Prostate gland (tissue), 2 donors: ENCODE results near the gene PAPPA2. TPM values are rescaled to one million over a fixed set of nuclear protein-coding genes. Genes with fewer than 3 reads are reported as not detected.

Experiments used
- DNase-seq: peaks from one replicate; pipeline ENCODE4 v3.0.0-alpha.2; 2019; ENCODE audit warnings: low spot score
- H3K27ac ChIP-seq, 2 donors: fragments of 200-600 bp; sonication (generic); 2 replicates each; pipeline ENCODE4 v1.5.1; 2017 to 2019
- H3K27me3 ChIP-seq: fragments of 200-600 bp; sonication (generic); replicated peaks from 2 replicates; pipeline ENCODE4 v1.5.1; 2019; ENCODE audit not compliant: insufficient read depth
- H3K36me3 ChIP-seq, 2 donors: fragments of 200-600 bp; sonication (generic); 1 replicate in 1 of 2; 2 replicates in 1 of 2; pipeline versions ENCODE4 v1.5.1 to v1.8.1; 2017 to 2019
- H3K4me1 ChIP-seq: fragments of 200-600 bp; sonication (generic); replicated peaks from 2 replicates; pipeline ENCODE4 v1.5.1; 2019
- H3K4me3 ChIP-seq, 2 donors: fragments of 200-600 bp; sonication (generic); 2 replicates each; pipeline ENCODE4 v1.5.1; 2017 to 2019
- H3K9me3 ChIP-seq: fragments of 200-600 bp; sonication (generic); 2 replicates; pipeline ENCODE4 v1.5.1; 2017
- POLR2A ChIP-seq: fragments of 450-650 bp; IDR thresholded peaks from one replicate; pipeline ENCODE4 v1.6.1; 2016; ENCODE audit warnings: antibody characterized with exemption, mild to moderate bottlenecking
- POLR2AphosphoS5 ChIP-seq: sonication (generic); formaldehyde crosslinking; IDR thresholded peaks from one replicate; pipeline ENCODE4 v1.6.1; 2017; ENCODE audit warnings: antibody characterized with exemption
- WGBS: methylation state at CpG from one replicate; pipeline ENCODE4 v1.1.5; 2018; 5-methylcytosine and 5-hydroxymethylcytosine counted together
- intact Hi-C: fragments of 100-400 bp; cut with DNase I; formaldehyde crosslinking; loops from one replicate; pipeline ENCODE4 v1.14.2; 2022
- total RNA-seq, 2 donors: library from RNA; depleted of rRNA; stranded (reverse); fragments of >200 nt; gene quantifications; one replicate each; pipeline ENCODE4 v1.1.0, GENCODE V29; 2016
- TF ChIP-seq, protein P1 (sequence below), 4 experiments: fragments of 200-600 bp in 2 of 4; fragments of 450-650 bp in 2 of 4; sonication (generic) in 2 of 4; IDR thresholded peaks; 1 replicate in 3 of 4; 2 replicates in 1 of 4; pipeline ENCODE4 v1.5.1; 2016 to 2019; ENCODE audit warnings: antibody characterized with exemption in 4 of 4, mild to moderate bottlenecking in 2 of 4, moderate library complexity in 2 of 4

Gene PAPPA2
- total RNA-seq, 2 donors from 2014 or later: 0.36 to 1.9 TPM

DNA sequence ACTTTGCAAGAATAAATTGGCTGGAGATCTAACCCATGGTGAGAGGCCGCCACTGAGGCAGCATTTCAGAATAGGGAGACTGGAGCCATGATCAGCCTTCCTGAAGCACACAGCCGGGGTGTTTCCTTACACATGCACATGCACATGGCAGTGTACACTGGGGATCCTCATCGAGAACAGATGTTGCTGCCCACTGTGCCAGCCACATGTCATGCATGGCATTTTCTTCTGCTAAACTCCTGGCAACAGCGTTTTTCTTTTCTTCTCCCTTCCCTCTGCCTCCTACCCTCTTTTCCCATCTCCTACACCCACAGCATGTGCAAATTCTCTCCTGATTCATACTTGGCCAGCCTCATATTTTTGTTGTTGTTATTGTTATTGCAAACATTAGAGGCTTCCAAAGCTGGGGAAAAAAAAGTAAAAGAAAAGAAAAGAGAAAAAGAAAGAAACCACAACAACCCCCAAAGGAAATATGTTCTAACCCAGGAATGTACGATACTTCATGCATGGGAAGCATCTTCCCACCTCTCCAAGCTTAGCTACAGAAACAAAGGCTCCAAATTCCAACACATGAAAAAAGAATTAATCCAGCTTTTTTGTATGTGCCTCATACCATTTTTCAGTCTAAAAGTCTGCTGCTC is 357.5 kb downstream of the PAPPA2 start:
- H3K27me3 ChIP-seq: no peaks in the 10 kb centered on the region
- intact Hi-C loops: no loop called here
- TF ChIP-seq, protein P1, sequence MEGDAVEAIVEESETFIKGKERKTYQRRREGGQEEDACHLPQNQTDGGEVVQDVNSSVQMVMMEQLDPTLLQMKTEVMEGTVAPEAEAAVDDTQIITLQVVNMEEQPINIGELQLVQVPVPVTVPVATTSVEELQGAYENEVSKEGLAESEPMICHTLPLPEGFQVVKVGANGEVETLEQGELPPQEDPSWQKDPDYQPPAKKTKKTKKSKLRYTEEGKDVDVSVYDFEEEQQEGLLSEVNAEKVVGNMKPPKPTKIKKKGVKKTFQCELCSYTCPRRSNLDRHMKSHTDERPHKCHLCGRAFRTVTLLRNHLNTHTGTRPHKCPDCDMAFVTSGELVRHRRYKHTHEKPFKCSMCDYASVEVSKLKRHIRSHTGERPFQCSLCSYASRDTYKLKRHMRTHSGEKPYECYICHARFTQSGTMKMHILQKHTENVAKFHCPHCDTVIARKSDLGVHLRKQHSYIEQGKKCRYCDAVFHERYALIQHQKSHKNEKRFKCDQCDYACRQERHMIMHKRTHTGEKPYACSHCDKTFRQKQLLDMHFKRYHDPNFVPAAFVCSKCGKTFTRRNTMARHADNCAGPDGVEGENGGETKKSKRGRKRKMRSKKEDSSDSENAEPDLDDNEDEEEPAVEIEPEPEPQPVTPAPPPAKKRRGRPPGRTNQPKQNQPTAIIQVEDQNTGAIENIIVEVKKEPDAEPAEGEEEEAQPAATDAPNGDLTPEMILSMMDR (IDR thresholded peaks at IDR 0.05): no peak
- no peaks in the 10 kb centered on the region for H3K9me3 ChIP-seq
- WGBS: 77% methylated on average over 5 of the region's 5 CpGs
- DNase-seq: no peak
- H3K4me1 ChIP-seq: no peaks in the 10 kb centered on the region
- no peaks in the 10 kb centered on the region for H3K36me3 ChIP-seq
- H3K4me3 ChIP-seq: no peak overlapping the region
- H3K27ac ChIP-seq: no peak overlapping the region

DNA sequence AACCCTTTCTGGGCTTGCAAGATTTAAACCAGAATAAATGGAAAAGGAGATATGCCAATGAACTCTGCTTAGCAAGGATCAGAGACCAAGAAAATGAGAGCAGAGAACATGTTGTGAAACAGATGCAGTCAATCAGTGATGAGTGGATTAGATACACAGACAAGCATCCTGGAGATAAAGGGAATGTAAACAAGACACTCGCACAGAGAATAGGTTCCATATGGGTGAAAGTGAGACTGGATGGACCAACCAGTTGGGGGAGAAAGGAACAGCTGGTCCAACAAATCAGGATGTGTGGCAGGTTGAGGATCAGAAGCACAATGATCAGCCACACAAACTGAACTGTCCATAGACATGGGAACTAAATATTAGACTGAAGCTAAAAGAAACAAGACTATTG is 363.3 kb downstream of the PAPPA2 start:
- no peak overlapping the region for H3K27ac ChIP-seq
- H3K27me3 ChIP-seq: no peaks in the 10 kb centered on the region
- H3K4me1 ChIP-seq: no peaks in the 10 kb centered on the region
- TF ChIP-seq POLR2A (no peak), POLR2AphosphoS5 (no peak)
- TF ChIP-seq, protein P1 (IDR thresholded peaks at IDR 0.05): no peak
- H3K36me3 ChIP-seq: no peaks in the 10 kb centered on the region
- DNase-seq: no peak
- H3K9me3 ChIP-seq: no peaks in the 10 kb centered on the region
- 9% methylated on average over 1 of the region's 1 CpG for WGBS
- intact Hi-C loops: no loop called here
- no peak overlapping the region for H3K4me3 ChIP-seq

DNA sequence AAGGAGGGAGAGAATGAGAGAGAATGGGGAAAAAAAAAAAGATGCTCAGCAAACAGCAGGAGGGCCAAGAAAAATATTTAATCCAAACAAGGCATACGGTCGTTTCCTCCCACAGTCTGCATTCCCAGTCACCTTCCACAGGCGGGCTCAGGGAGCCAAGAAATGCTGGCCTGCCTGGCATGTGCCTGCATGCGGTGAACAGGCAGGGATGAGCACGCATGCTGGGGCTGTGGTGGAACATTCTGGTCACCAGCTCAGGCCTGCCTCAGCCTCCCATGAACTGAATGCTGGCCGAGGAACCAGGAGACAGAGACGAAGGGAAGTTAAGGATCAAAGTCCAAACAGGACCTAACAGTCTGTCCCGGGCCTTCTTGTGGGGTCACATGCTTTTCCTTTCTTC is 366.3 kb downstream of the PAPPA2 start:
- WGBS: 27% methylated on average over 8 of the region's 8 CpGs
- no peak overlapping the region for H3K27ac ChIP-seq
- intact Hi-C loops: no loop called here
- no peak overlapping the region for H3K4me3 ChIP-seq
- H3K9me3 ChIP-seq: no peaks in the 10 kb centered on the region
- H3K4me1 ChIP-seq: no peaks in the 10 kb centered on the region
- H3K27me3 ChIP-seq: no peaks in the 10 kb centered on the region
- DNase-seq: no peak
- H3K36me3 ChIP-seq: no peaks in the 10 kb centered on the region
- TF ChIP-seq POLR2AphosphoS5 (no peak), POLR2A (no peak)
- TF ChIP-seq, protein P1 (IDR thresholded peaks at IDR 0.05): no peak

DNA sequence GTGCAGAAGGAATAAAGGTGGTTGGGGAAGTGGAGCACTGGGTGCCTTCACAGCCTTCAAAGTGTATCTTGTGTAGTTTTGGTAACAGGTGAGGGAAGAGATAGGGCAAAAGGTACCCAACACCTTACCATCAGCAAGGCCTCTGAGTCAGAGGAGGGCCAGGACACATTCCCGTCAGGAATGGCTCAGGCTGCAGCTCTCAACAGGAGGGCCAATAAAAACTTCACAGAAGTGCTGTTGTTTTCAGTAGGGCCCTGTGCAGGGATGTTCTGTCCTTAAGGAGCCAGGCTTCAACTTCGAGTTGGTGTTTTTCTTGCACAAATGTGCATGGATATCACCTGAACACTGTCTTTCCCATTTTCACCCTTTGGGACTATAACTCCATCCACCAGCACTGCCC is 368.2 kb downstream of the PAPPA2 start:
- intact Hi-C loops: no loop called here
- Histone ChIP-seq H3K27ac (no peak overlapping the region), H3K9me3 (no peaks in the 10 kb centered on the region), H3K4me1 (no peaks in the 10 kb centered on the region), H3K27me3 (no peaks in the 10 kb centered on the region), H3K4me3 (no peak overlapping the region), H3K36me3 (no peaks in the 10 kb centered on the region)
- WGBS: 68% methylated on average over 2 of the region's 2 CpGs
- TF ChIP-seq, protein P1 (IDR thresholded peaks at IDR 0.05): no peak
- TF ChIP-seq POLR2A (no peak), POLR2AphosphoS5 (no peak)
- no peak for DNase-seq

DNA sequence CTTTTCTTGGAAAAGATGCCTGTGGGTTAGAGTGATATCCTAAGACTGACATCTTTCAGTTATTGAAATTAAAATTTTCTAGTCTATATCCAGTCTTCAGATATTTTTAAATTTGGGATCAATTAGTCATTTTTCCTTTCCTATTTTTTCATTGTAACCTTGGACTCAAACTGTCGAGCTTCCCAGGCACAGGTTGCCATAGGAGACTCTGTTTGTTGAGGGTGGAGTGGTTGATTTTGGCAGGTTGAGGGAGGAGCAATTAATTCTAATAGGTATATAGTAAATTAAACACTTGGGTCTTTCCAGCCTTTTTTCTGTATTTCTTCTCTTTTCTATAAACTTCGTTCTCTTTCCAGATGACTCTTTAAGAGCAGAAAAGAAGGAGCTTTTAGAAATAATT is 374.7 kb downstream of the PAPPA2 start:
- WGBS: 45% methylated on average over 2 of the region's 2 CpGs

More for the DNA sequence above, 374.7 kb downstream of the PAPPA2 start:
- no peak overlapping the region for H3K27ac ChIP-seq
- no peaks in the 10 kb centered on the region for H3K36me3 ChIP-seq
- no peaks in the 10 kb centered on the region for H3K9me3 ChIP-seq
- no peaks in the 10 kb centered on the region for H3K27me3 ChIP-seq
- DNase-seq: no peak
- intact Hi-C loops: no loop called here
- no peak overlapping the region for H3K4me3 ChIP-seq
- no peaks in the 10 kb centered on the region for H3K4me1 ChIP-seq
- TF ChIP-seq POLR2AphosphoS5: no peak
- TF ChIP-seq POLR2A: no peak
- TF ChIP-seq, protein P1 (IDR thresholded peaks at IDR 0.05): no peak
